Measurements from ENCODE around the gene CCN6. TPM values are rescaled to one million over a fixed set of nuclear protein-coding genes. Genes with fewer than 3 reads are reported as not detected.
"Not testable (repeated sequence)": the region's sequence is repeated elsewhere in the genome, so short reads cannot be mapped to it uniquely, and the experiment has no call there.

The CCN6 gene
- total and polyA plus RNA-seq, 11 donors, result not detected

DNA sequence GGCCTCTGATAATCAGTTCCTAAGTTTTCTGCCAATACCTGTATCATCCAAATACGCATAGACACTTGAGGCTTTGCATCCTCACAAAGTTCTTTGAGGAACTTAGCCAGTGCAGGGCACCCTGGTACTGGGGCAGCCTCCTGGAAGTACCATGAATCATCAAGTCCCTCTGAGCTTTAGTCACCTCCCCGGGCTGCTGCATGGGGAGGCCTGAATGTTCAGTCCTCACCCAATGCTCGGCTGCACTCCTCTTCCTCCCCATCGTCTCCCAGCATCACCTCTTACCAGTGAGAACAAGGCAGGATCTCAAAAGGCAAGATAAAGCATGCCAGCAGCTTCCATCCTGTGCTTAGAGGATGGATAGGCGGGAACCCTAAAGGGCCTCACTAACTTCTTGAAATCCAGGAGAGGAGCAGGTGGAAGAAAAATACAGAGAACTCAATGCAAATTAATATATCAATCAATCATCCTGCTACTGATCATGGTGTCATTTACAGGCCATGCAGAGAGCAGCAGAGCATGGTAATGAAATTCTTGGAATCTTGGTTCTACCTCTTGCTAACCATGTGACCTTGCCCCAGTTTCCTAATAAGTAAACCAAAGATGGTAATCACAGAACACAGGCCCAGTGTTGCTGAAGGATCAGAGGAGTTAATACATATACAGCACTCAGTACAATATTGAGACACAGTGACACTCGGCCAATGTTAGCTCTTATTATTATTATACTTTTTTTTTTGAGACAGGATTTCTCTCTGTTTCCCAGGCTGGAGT, 4.7 kb upstream of the CCN6 start:
- ATAC-seq (no peak), DNase-seq (no peak)
- Histone ChIP-seq H3K4me3 (no peak overlapping the region), H3K9me3 (peaks cover 0 to 8% (median 0%) of the 10 kb centered on the region in 12 donors), H3K4me1 (peaks cover 0 to 5% (median 0%) of the 10 kb centered on the region in 12 donors), H3K36me3 (no peaks in the 10 kb centered on the region), H3K27ac (no peak overlapping the region), H3K27me3 (no peaks in the 10 kb centered on the region)
- intact Hi-C loops (cut with DNase I), result loop anchor here in 6 of 10 donors (10.0 kb wide), 5 partner anchors 54 to 1044 kb away; a partner anchor contains a TSS
- TF ChIP-seq, protein P1, sequence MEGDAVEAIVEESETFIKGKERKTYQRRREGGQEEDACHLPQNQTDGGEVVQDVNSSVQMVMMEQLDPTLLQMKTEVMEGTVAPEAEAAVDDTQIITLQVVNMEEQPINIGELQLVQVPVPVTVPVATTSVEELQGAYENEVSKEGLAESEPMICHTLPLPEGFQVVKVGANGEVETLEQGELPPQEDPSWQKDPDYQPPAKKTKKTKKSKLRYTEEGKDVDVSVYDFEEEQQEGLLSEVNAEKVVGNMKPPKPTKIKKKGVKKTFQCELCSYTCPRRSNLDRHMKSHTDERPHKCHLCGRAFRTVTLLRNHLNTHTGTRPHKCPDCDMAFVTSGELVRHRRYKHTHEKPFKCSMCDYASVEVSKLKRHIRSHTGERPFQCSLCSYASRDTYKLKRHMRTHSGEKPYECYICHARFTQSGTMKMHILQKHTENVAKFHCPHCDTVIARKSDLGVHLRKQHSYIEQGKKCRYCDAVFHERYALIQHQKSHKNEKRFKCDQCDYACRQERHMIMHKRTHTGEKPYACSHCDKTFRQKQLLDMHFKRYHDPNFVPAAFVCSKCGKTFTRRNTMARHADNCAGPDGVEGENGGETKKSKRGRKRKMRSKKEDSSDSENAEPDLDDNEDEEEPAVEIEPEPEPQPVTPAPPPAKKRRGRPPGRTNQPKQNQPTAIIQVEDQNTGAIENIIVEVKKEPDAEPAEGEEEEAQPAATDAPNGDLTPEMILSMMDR (IDR thresholded peaks at IDR 0.05), result no peak
- TF ChIP-seq POLR2A (IDR thresholded peaks at IDR 0.05), result no peak
- 83 to 93% (median 87%) methylated on average over 6 of the region's 6 CpGs for WGBS, 4 donors

DNA sequence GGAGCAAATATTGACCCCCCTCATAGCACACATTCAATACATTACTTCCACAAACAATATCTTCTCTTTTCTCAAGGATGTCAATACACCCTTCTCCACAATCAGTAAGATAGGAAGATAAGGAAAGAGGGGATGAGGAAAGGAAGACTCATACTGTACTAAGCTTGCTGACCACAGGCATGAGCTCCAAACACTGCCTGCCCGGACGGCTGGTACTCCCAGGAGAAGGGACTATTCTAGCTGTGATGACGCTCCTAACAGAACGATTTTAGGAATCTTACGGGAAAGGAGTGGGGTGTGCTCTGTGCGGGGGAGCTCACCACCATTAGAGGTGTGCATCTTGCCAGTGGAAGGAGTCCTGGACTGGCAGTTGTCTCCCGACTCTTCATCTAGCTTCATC, 3.9 kb upstream of the CCN6 start:
- TF ChIP-seq POLR2A (IDR thresholded peaks at IDR 0.05), result no peak
- TF ChIP-seq, protein P1 (IDR thresholded peaks at IDR 0.05), result no peak
- Histone ChIP-seq H3K36me3 (no peaks in the 10 kb centered on the region), H3K9me3 (peaks cover 0 to 8% (median 0%) of the 10 kb centered on the region in 12 donors), H3K27me3 (no peaks in the 10 kb centered on the region), H3K4me3 (no peak overlapping the region), H3K4me1 (no peaks in the 10 kb centered on the region), H3K27ac (no peak overlapping the region)
- WGBS, 4 donors, result 88 to 93% (median 90%) methylated on average over 7 of the region's 7 CpGs
- intact Hi-C loops (cut with DNase I), result loop anchor here in 6 of 10 donors (10.0 kb wide), 5 partner anchors 55 to 1045 kb away; a partner anchor contains a TSS
- DNase-seq, result no peak
- ATAC-seq, result no peak

DNA sequence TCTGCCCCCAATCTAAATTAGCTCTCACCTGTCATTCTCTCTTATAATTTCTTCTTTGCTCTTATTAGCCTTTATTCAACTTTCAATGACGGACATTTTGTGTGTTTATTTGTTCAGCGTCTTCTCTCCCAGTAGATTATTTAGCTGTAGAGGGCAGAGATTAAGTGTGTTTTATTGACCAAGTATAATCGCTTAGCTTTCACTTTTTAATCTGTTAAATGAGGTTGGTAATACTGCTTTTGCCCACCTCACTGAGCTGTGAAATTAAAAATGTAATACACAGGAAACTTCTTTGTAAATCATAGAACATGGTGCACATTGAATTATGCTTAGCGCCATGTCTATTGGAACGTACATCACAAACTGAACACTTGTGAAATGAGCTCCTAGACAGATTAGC, 3.5 kb upstream of the CCN6 start:
- Histone ChIP-seq H3K4me3 (no peak overlapping the region), H3K27me3 (no peaks in the 10 kb centered on the region), H3K27ac (no peak overlapping the region), H3K4me1 (no peaks in the 10 kb centered on the region), H3K36me3 (no peaks in the 10 kb centered on the region), H3K9me3 (peaks cover 0 to 8% (median 0%) of the 10 kb centered on the region in 12 donors)
- ATAC-seq (no peak), DNase-seq (no peak)
- TF ChIP-seq POLR2A (IDR thresholded peaks at IDR 0.05), result no peak
- TF ChIP-seq, protein P1 (IDR thresholded peaks at IDR 0.05), result no peak
- intact Hi-C loops (cut with DNase I), result no loop called here
- 94 to 97% (median 96%) methylated on average over 5 of the region's 5 CpGs for WGBS, 4 donors

DNA sequence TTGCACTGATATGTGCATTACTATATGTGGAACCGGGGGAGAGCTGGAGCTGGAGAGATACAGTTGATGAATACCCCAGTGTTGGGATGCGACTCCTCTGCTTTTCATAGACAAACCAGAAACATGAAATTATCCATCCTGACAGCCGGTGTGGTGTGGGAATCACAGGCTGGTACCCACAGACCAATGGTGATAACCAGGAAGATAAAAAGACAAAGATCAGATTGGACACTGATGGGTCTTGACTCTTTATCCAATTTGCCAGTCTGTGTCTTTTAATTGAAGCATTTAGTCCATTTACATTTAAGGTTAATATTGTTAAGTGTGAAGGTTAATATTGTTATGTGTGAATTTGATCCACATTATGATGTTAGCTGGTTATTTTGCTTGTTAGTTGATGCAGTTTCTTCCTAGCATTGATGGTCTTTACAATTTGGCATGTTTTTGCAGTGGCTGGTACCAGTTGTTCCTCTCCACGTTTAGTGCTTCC, 2.6 kb upstream of the CCN6 start:
- H3K27me3 ChIP-seq; H3K9me3 ChIP-seq; H3K4me1 ChIP-seq; DNase-seq; H3K36me3 ChIP-seq; intact Hi-C loops (cut with DNase I); H3K4me3 ChIP-seq; ATAC-seq; H3K27ac ChIP-seq: not testable (repeated sequence)
- WGBS, 4 donors, result 81 to 94% (median 91%) methylated on average over 4 of the region's 4 CpGs
